ENCODE measurements around the gene ZNF385A. TPM values are rescaled to one million over a fixed set of nuclear protein-coding genes. Genes with fewer than 3 reads are reported as not detected.

ZNF385A gene
- total and polyA plus RNA-seq, 2 of the 8 experiments (the other 6 are each of a cell fraction or from before 2014, with no cell fraction given), result 5.2 to 14.3 TPM

GRCh38 chr12:54341378-54342300 lies 42.9 kb downstream of the ZNF385A start:
- POLR2A ChIA-PET (ENCODE audit: partially characterized antibody), result interaction anchor here (1.1 to 3.6 kb wide), 4 partner anchors 9 to 55 kb away, joined by 3 to 26 read pairs (median 8); no protein-coding TSS in a partner anchor
- no peak overlapping the region for H2BK15ac ChIP-seq (ENCODE audit: low read length)
- no peak overlapping the region for H2BK120ac ChIP-seq (replicated peaks; ENCODE audit: low read depth, low read length)
- H3K4me1 ChIP-seq (replicated peaks in 1 of 4; ENCODE audit: control insufficient read depth in 3 of 4, insufficient read depth in 4 of 4, low read length in 3 of 4), result no peaks in the 10 kb centered on the region
- CTCF ChIA-PET (ENCODE audit: partially characterized antibody), result interaction anchor here (0.8 to 7.5 kb wide), 19 partner anchors 7 to 133 kb away, joined by 3 to 67 read pairs (median 5); partner anchors contain the start of gene COPZ1
- no peak overlapping the region for H3K9ac ChIP-seq (replicated peaks in 1 of 4; ENCODE audit: extremely low read depth in 1 of 4, low read depth in 3 of 4, low read length in 3 of 4)
- H3K27me3 ChIP-seq (replicated peaks in 1 of 4; ENCODE audit: control insufficient read depth in 3 of 4, extremely low read depth in 1 of 4, insufficient read depth in 3 of 4, low read length in 3 of 4), result no peaks in the 10 kb centered on the region
- H3K79me1 ChIP-seq (ENCODE audit: low read depth, low read length), result 0 out of 2 replicates have a peak, but pooled peaks cover 3% of the 10 kb centered on the region
- no peak overlapping the region for H3K4ac ChIP-seq (replicated peaks; ENCODE audit: insufficient read length, low read depth, low read length)
- H4K20me1 ChIP-seq (replicated peaks in 1 of 2; ENCODE audit: control insufficient read depth in 1 of 2, insufficient read depth in 2 of 2, low read length in 2 of 2), result peaks cover 2 to 3% of the 10 kb centered on the region in 2 experiments
- peaks cover 7 to 33% (median 19%) of the 10 kb centered on the region in 4 experiments; a peak in 7 of 8 replicates for H3K36me3 ChIP-seq (ENCODE audit: control insufficient read depth in 2 of 4, insufficient read depth in 4 of 4, low read length in 3 of 4)
- H2AK5ac ChIP-seq (ENCODE audit: low read depth, low read length), result no peak overlapping the region
- no peak overlapping the region for H2BK5ac ChIP-seq (ENCODE audit: low read depth, low read length)
- no peak overlapping the region for H3K14ac ChIP-seq (ENCODE audit: insufficient read length)
- H3K27ac ChIP-seq (ENCODE audit: low read depth, low read length), result no peak overlapping the region
- H3K4me2 ChIP-seq (ENCODE audit: insufficient read depth in 1 of 2, low read depth in 2 of 2, low read length in 2 of 2), result no peak overlapping the region
- no peak overlapping the region for H4K5ac ChIP-seq (ENCODE audit: insufficient read length, low read depth, low read length)
- WGBS, 2 experiments (ENCODE audit: extremely low coverage in 1 of 2, insufficient coverage in 1 of 2, insufficient read length in 1 of 2, insufficient replicate concordance in 2 of 2, low coverage in 1 of 2, low lambda C conversion rate in 2 of 2, missing lambda C conversion rate in 1 of 2), result 90% methylated on average over 9 of the region's 9 CpGs; no CpG with 5 or more reads in 1 of the 2 experiments
- no peak overlapping the region for H3K4me3 ChIP-seq (ENCODE audit: extremely low read depth in 1 of 4, insufficient read depth in 2 of 4, low read depth in 3 of 4, low read length in 4 of 4)
- H3K23ac ChIP-seq (ENCODE audit: insufficient read length), result no peak overlapping the region
- no peak overlapping the region for H2BK12ac ChIP-seq (ENCODE audit: low read depth, low read length)
- no peak overlapping the region for H3K56ac ChIP-seq (replicated peaks; ENCODE audit: insufficient read length, low read depth, low read length)
- DNase-seq (ENCODE audit: low read depth in 1 of 2, low spot score in 2 of 2) (no peak), FAIRE-seq (no peak)
- no peak overlapping the region for H4K8ac ChIP-seq (ENCODE audit: extremely low read depth, insufficient read depth, low read length)
- H3K79me2 ChIP-seq (ENCODE audit: control insufficient read depth in 1 of 2, insufficient read depth in 2 of 2, low read length in 2 of 2), result no peaks in the 10 kb centered on the region
- H2AFZ ChIP-seq (ENCODE audit: low read length), result no peak overlapping the region
- H3K9me3 ChIP-seq (ENCODE audit: insufficient read depth in 2 of 2, low read depth in 1 of 2, low read length in 1 of 2), result no peaks in the 10 kb centered on the region
- no peak overlapping the region for H2BK20ac ChIP-seq (ENCODE audit: low read length)
- no peak overlapping the region for H4K91ac ChIP-seq (replicated peaks; ENCODE audit: insufficient read length, low read length)
- no peaks in the 10 kb centered on the region; the same call in 1 of the 2 replicates for H3K23me2 ChIP-seq (ENCODE audit: low read depth, low read length)
- no peak overlapping the region for H3K18ac ChIP-seq (ENCODE audit: extremely low read depth, low read length)
- TF ChIP-seq USF2 (IDR thresholded peaks at IDR 0.05; ENCODE audit: low read length) (no peak), CHD2 (IDR thresholded peaks at IDR 0.05; ENCODE audit: low read length) (no peak), SIN3A (conservative IDR thresholded peaks at IDR 0.05 in 1 of 2, IDR thresholded peaks at IDR 0.05 in 1 of 2; ENCODE audit: low read depth in 1 of 2, low read length in 2 of 2) (no peak), MAX (IDR thresholded peaks at IDR 0.05) (no peak), ATF2 (IDR thresholded peaks at IDR 0.05; ENCODE audit: low read length) (no peak), POU5F1 (IDR thresholded peaks at IDR 0.05; ENCODE audit: low read depth, low read length) (no peak), NRF1 (IDR thresholded peaks at IDR 0.05; ENCODE audit: low read depth, low read length) (no peak), EGR1 (IDR thresholded peaks at IDR 0.05; ENCODE audit: borderline replicate concordance, low read depth, low read length) (no peak)
